ENCODE results near the gene TMEM225. TPM values are rescaled to one million over a fixed set of nuclear protein-coding genes. Genes with fewer than 3 reads are reported as not detected.

TMEM225 gene
- total RNA-seq, 1 donor from 2014 or later: not detected

DNA sequence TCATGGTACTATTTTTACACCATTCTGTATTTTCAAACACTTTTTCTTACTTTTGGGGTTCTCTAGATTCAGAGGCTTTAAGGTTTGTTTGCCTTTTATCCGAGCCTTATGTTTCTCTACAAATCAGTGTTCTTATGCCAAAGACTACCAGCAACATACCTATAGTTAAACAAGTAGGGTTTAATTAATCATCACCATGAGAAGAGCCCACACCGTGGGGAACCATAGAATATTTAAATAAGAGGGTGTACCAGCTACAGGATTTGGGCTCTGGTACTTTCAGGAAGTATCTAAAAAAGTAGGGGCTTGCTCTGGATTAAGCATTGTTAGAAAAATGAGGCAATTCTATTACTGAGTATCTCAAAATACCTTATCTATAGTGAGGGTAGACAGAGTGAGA, 25.7 kb downstream of the TMEM225 start:
- no peak for DNase-seq (ENCODE audit: low spot score)
- Mint-ChIP-seq H3K36me3 (ENCODE audit: low read depth) (no peaks in the 10 kb centered on the region), H3K9me3 (ENCODE audit: low read depth) (peaks cover 21% of the 10 kb centered on the region), H3K4me1 (ENCODE audit: low read depth) (no peaks in the 10 kb centered on the region), H3K4me3 (ENCODE audit: unreplicated experiment) (no peak overlapping the region), H3K27me3 (ENCODE audit: low read depth) (peaks cover 3% of the 10 kb centered on the region), H3K27ac (ENCODE audit: unreplicated experiment) (no peak overlapping the region)
- TF ChIP-seq, protein P1, sequence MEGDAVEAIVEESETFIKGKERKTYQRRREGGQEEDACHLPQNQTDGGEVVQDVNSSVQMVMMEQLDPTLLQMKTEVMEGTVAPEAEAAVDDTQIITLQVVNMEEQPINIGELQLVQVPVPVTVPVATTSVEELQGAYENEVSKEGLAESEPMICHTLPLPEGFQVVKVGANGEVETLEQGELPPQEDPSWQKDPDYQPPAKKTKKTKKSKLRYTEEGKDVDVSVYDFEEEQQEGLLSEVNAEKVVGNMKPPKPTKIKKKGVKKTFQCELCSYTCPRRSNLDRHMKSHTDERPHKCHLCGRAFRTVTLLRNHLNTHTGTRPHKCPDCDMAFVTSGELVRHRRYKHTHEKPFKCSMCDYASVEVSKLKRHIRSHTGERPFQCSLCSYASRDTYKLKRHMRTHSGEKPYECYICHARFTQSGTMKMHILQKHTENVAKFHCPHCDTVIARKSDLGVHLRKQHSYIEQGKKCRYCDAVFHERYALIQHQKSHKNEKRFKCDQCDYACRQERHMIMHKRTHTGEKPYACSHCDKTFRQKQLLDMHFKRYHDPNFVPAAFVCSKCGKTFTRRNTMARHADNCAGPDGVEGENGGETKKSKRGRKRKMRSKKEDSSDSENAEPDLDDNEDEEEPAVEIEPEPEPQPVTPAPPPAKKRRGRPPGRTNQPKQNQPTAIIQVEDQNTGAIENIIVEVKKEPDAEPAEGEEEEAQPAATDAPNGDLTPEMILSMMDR (IDR thresholded peaks at IDR 0.05): no peak

DNA sequence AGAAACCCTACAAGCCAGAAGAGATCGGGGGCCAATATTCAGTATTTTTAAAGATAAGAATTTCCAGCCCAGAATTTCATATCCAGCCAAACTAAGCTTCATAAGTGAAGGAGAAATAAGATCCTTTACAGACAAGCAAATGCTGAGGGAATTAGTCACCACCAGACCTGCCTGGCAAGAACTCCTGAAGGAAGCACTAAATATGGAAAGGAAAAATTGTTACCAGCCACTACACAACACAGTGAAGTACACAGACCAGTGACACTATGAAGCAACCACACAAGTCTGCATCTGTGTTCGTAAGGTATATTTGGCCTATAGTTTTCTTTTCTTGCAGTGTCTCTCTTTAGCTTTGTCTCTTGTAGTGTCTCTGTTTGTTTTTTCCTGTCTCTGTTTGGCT, 29.0 kb downstream of the TMEM225 start:
- no peak for DNase-seq (ENCODE audit: low spot score)
- TF ChIP-seq, protein P1 (IDR thresholded peaks at IDR 0.05): no peak
- H3K4me1 Mint-ChIP-seq (ENCODE audit: low read depth): no peaks in the 10 kb centered on the region
- peaks cover 24% of the 10 kb centered on the region for H3K9me3 Mint-ChIP-seq (ENCODE audit: low read depth)
- no peaks in the 10 kb centered on the region for H3K36me3 Mint-ChIP-seq (ENCODE audit: low read depth)
- no peaks in the 10 kb centered on the region for H3K27me3 Mint-ChIP-seq (ENCODE audit: low read depth)
- H3K4me3 Mint-ChIP-seq (ENCODE audit: unreplicated experiment): no peak overlapping the region
- no peak overlapping the region for H3K27ac Mint-ChIP-seq (ENCODE audit: unreplicated experiment)

GRCh38 chr11:123853038-123853437, 32.4 kb downstream of the TMEM225 start:
- Mint-ChIP-seq H3K36me3 (ENCODE audit: low read depth) (no peaks in the 10 kb centered on the region), H3K27ac (ENCODE audit: unreplicated experiment) (no peak overlapping the region), H3K9me3 (ENCODE audit: low read depth) (peaks cover 24% of the 10 kb centered on the region), H3K4me1 (ENCODE audit: low read depth) (no peaks in the 10 kb centered on the region), H3K27me3 (ENCODE audit: low read depth) (peaks cover 6% of the 10 kb centered on the region), H3K4me3 (ENCODE audit: unreplicated experiment) (no peak overlapping the region)
- TF ChIP-seq, protein P1 (IDR thresholded peaks at IDR 0.05): no peak
- DNase-seq (ENCODE audit: low spot score): no peak

GRCh38 chr11:123852321-123852720, 33.1 kb downstream of the TMEM225 start:
- no peaks in the 10 kb centered on the region for H3K4me1 Mint-ChIP-seq (ENCODE audit: low read depth)
- peaks cover 21% of the 10 kb centered on the region for H3K9me3 Mint-ChIP-seq (ENCODE audit: low read depth)

DNA sequence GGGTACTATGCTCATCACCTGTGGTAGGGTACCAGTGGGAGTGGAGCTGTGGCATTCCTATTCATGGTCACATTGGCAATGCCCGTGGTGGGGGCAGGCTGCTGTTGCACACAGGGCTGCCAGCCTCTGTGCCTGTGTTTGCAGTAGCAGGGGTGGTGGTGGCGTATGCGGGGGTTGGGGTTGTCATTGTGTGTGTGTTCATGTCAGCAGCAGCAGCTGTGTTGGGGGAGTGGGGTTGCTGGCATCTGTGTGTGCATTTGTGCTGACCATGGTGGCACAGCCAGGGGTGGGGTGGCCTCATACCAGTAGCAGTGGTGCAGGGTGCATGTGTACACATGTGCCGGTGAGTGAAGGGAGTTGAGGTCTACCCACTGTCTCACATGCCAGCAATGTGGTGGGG, 34.4 kb downstream of the TMEM225 start:
- TF ChIP-seq, protein P1 (IDR thresholded peaks at IDR 0.05): no peak
- H3K9me3 Mint-ChIP-seq (ENCODE audit: low read depth): peaks cover 13% of the 10 kb centered on the region
- DNase-seq (ENCODE audit: low spot score): peak; percentile 74
- H3K4me1 Mint-ChIP-seq (ENCODE audit: low read depth): no peaks in the 10 kb centered on the region
- H3K27me3 Mint-ChIP-seq (ENCODE audit: low read depth): peaks cover 6% of the 10 kb centered on the region
- no peak overlapping the region for H3K4me3 Mint-ChIP-seq (ENCODE audit: unreplicated experiment)
- no peaks in the 10 kb centered on the region for H3K36me3 Mint-ChIP-seq (ENCODE audit: low read depth)
- H3K27ac Mint-ChIP-seq (ENCODE audit: unreplicated experiment): no peak overlapping the region

More at GRCh38 chr11:123852321-123852720, 33.1 kb downstream of the TMEM225 start:
- DNase-seq (ENCODE audit: low spot score): no peak
- Mint-ChIP-seq H3K36me3 (ENCODE audit: low read depth) (no peaks in the 10 kb centered on the region), H3K27ac (ENCODE audit: unreplicated experiment) (no peak overlapping the region), H3K4me3 (ENCODE audit: unreplicated experiment) (no peak overlapping the region), H3K27me3 (ENCODE audit: low read depth) (peaks cover 6% of the 10 kb centered on the region)
- TF ChIP-seq, protein P1 (IDR thresholded peaks at IDR 0.05): no peak

Data from chondrocyte (in vitro differentiated cells).